HEK293 (cell line): ENCODE data around the gene ZNF311.

Experiments used
- CTCF ChIA-PET: fragments of 350-600 bp; formaldehyde crosslinking; extraction: SDS; loops from one replicate; lab custom pipeline; 2021; ENCODE audit warnings: antibody characterized with exemption; lab: Yijun Ruan, JAX
- POLR2A ChIA-PET: fragments of 300-600 bp; formaldehyde crosslinking; extraction: SDS; loops from one replicate; lab custom pipeline; 2020; ENCODE audit warnings: antibody characterized with exemption, inconsistent platforms; lab: Yijun Ruan, JAX
- H3K27ac ChIP-seq: fragments of 200-500 bp; sonication (Bioruptor generic); 2 replicates; pipeline ENCODE4 v1.5.1; 2014; ENCODE audit warnings: low read depth, low read length, control low read depth, inconsistent platforms; ENCODE audit errors: extremely low read depth
- H3K36me3 ChIP-seq, 2 experiments: fragments of 200-500 bp in 1 of 2; sonication (Bioruptor generic) in 1 of 2; 1 replicate in 1 of 2; 2 replicates in 1 of 2; pipeline ENCODE4 v1.5.1; 2014 to 2017; ENCODE audit warnings: inconsistent platforms in 2 of 2, low read length in 2 of 2; ENCODE audit not compliant: control insufficient read depth in 2 of 2, insufficient read depth in 1 of 2
- H3K4me1 ChIP-seq: fragments of 200-500 bp; sonication (Bioruptor generic); 2 replicates; pipeline ENCODE4 v1.5.1; 2014; ENCODE audit warnings: mild to moderate bottlenecking, low read length, inconsistent platforms; ENCODE audit not compliant: control insufficient read depth, insufficient read depth
- H3K4me3 ChIP-seq: 2 replicates; pipeline ENCODE4 v1.5.1; 2011; ENCODE audit warnings: low read depth, mild to moderate bottlenecking, control low read depth, low read length, moderate library complexity
- H3K9me3 ChIP-seq: fragments of 200-500 bp; sonication (Bioruptor generic); 2 replicates; pipeline ENCODE4 v1.5.1; 2014; ENCODE audit warnings: low read depth, low read length, inconsistent platforms; ENCODE audit not compliant: control insufficient read depth, insufficient read depth
- GLIS2 ChIP-seq: fragments of 450-650 bp; formaldehyde crosslinking; IDR thresholded peaks from 2 replicates; pipeline ENCODE4 v1.5.1; 2016; ENCODE audit warnings: missing biosample characterization, missing genetic modification characterization
- HIC1 ChIP-seq: fragments of 450-650 bp; formaldehyde crosslinking; IDR thresholded peaks from 2 replicates; pipeline ENCODE4 v1.5.1; 2016; ENCODE audit warnings: missing biosample characterization, missing genetic modification characterization
- KLF10 ChIP-seq: fragments of 450-650 bp; IDR thresholded peaks from 2 replicates; pipeline ENCODE4 v1.5.1; 2018; ENCODE audit warnings: missing biosample characterization, mild to moderate bottlenecking, missing genetic modification characterization
- MZF1 ChIP-seq: fragments of 450-650 bp; formaldehyde crosslinking; IDR thresholded peaks from 2 replicates; pipeline ENCODE4 v1.5.1; 2017; ENCODE audit warnings: missing biosample characterization, missing genetic modification characterization, borderline replicate concordance
- ZBTB48 ChIP-seq: fragments of 450-650 bp; formaldehyde crosslinking; IDR thresholded peaks from 2 replicates; pipeline ENCODE4 v1.5.1; 2016; ENCODE audit warnings: missing biosample characterization, missing genetic modification characterization
- ZBTB6 ChIP-seq: fragments of 450-650 bp; formaldehyde crosslinking; IDR thresholded peaks from 2 replicates; pipeline ENCODE4 v1.5.1; 2017; ENCODE audit warnings: missing biosample characterization, missing genetic modification characterization
- ZFHX2 ChIP-seq: fragments of 450-650 bp; formaldehyde crosslinking; conservative IDR thresholded peaks from 2 replicates; pipeline ENCODE4 v1.5.1; 2016; ENCODE audit warnings: missing biosample characterization, missing genetic modification characterization
- ZFP41 ChIP-seq: fragments of 450-650 bp; formaldehyde crosslinking; IDR thresholded peaks from 2 replicates; pipeline ENCODE4 v1.5.1; 2016; ENCODE audit warnings: missing biosample characterization, missing genetic modification characterization, borderline replicate concordance
- ZIC2 ChIP-seq: fragments of 450-650 bp; formaldehyde crosslinking; IDR thresholded peaks from 2 replicates; pipeline ENCODE4 v1.5.1; 2016; ENCODE audit warnings: missing biosample characterization, missing genetic modification characterization
- ZNF19 ChIP-seq: fragments of 450-650 bp; formaldehyde crosslinking; IDR thresholded peaks from 2 replicates; pipeline ENCODE4; 2016; ENCODE audit warnings: missing biosample characterization, missing genetic modification characterization, low read depth
- ZNF221 ChIP-seq: fragments of 450-650 bp; formaldehyde crosslinking; IDR thresholded peaks from 2 replicates; pipeline ENCODE4 v1.5.1; 2017; ENCODE audit warnings: missing biosample characterization, missing genetic modification characterization, borderline replicate concordance
- ZNF26 ChIP-seq: fragments of 450-650 bp; formaldehyde crosslinking; IDR thresholded peaks from 2 replicates; pipeline ENCODE4 v1.5.1; 2016; ENCODE audit warnings: missing biosample characterization, missing genetic modification characterization
- ZNF362 ChIP-seq: fragments of 450-650 bp; formaldehyde crosslinking; IDR thresholded peaks from 2 replicates; pipeline ENCODE4 v1.5.1; 2016; ENCODE audit warnings: missing biosample characterization, missing genetic modification characterization
- ZNF514 ChIP-seq: fragments of 450-650 bp; formaldehyde crosslinking; IDR thresholded peaks from 2 replicates; pipeline ENCODE4 v1.5.1; 2016; ENCODE audit warnings: missing biosample characterization, missing genetic modification characterization
- ZNF530 ChIP-seq: fragments of 450-650 bp; formaldehyde crosslinking; IDR thresholded peaks from 2 replicates; pipeline ENCODE4 v1.5.1; 2016; ENCODE audit warnings: low read depth, missing biosample characterization, missing genetic modification characterization
- ZNF670 ChIP-seq: fragments of 450-650 bp; formaldehyde crosslinking; IDR thresholded peaks from 2 replicates; pipeline ENCODE4 v1.5.1; 2016; ENCODE audit warnings: missing biosample characterization, missing genetic modification characterization, low read depth
- TF ChIP-seq, protein P1 (sequence below): fragments of 450-650 bp; formaldehyde crosslinking; IDR thresholded peaks from 2 replicates; pipeline ENCODE4 v1.5.1; 2016; ENCODE audit warnings: missing biosample characterization, missing genetic modification characterization, borderline replicate concordance
- TF ChIP-seq, protein P2 (sequence below): fragments of 450-650 bp; formaldehyde crosslinking; IDR thresholded peaks from 2 replicates; pipeline ENCODE4 v1.5.1; 2016; ENCODE audit warnings: missing biosample characterization, missing genetic modification characterization

ZNF311 gene

GRCh38 chr6:29045075-29045474, 40.0 kb upstream of the ZNF311 start, which contains the start of gene OR2W1:
OR2W1 (minus strand) TSS chr6:29045175; CDS start chr6:29045175, 0 bp downstream.
- POLR2A ChIA-PET, result no interaction called here
- Histone ChIP-seq H3K4me1 (no peaks in the 10 kb centered on the region), H3K4me3 (no peak within 1 kb of the TSS), H3K9me3 (no peaks in the 10 kb centered on the region), H3K36me3 (no peaks in the 10 kb centered on the region)
- TF ChIP-seq ZNF670 (tag by site-specific recombination) (no peak), GLIS2 (tag by site-specific recombination) (no peak), ZNF530 (tag by site-specific recombination) (no peak), ZNF19 (tag by site-specific recombination) (no peak), ZFHX2 (no peak), ZNF221 (tag by site-specific recombination) (no peak), KLF10 (tag by site-specific recombination) (no peak), MZF1 (tag by site-specific recombination) (no peak), ZNF514 (no peak), ZFP41 (tag by site-specific recombination) (no peak), ZNF26 (tag by site-specific recombination) (no peak), ZNF362 (tag by site-specific recombination) (no peak), HIC1 (tag by site-specific recombination) (no peak), ZBTB6 (no peak), ZIC2 (tag by site-specific recombination) (no peak), ZBTB48 (tag by site-specific recombination) (no peak)
- TF ChIP-seq, protein P1, sequence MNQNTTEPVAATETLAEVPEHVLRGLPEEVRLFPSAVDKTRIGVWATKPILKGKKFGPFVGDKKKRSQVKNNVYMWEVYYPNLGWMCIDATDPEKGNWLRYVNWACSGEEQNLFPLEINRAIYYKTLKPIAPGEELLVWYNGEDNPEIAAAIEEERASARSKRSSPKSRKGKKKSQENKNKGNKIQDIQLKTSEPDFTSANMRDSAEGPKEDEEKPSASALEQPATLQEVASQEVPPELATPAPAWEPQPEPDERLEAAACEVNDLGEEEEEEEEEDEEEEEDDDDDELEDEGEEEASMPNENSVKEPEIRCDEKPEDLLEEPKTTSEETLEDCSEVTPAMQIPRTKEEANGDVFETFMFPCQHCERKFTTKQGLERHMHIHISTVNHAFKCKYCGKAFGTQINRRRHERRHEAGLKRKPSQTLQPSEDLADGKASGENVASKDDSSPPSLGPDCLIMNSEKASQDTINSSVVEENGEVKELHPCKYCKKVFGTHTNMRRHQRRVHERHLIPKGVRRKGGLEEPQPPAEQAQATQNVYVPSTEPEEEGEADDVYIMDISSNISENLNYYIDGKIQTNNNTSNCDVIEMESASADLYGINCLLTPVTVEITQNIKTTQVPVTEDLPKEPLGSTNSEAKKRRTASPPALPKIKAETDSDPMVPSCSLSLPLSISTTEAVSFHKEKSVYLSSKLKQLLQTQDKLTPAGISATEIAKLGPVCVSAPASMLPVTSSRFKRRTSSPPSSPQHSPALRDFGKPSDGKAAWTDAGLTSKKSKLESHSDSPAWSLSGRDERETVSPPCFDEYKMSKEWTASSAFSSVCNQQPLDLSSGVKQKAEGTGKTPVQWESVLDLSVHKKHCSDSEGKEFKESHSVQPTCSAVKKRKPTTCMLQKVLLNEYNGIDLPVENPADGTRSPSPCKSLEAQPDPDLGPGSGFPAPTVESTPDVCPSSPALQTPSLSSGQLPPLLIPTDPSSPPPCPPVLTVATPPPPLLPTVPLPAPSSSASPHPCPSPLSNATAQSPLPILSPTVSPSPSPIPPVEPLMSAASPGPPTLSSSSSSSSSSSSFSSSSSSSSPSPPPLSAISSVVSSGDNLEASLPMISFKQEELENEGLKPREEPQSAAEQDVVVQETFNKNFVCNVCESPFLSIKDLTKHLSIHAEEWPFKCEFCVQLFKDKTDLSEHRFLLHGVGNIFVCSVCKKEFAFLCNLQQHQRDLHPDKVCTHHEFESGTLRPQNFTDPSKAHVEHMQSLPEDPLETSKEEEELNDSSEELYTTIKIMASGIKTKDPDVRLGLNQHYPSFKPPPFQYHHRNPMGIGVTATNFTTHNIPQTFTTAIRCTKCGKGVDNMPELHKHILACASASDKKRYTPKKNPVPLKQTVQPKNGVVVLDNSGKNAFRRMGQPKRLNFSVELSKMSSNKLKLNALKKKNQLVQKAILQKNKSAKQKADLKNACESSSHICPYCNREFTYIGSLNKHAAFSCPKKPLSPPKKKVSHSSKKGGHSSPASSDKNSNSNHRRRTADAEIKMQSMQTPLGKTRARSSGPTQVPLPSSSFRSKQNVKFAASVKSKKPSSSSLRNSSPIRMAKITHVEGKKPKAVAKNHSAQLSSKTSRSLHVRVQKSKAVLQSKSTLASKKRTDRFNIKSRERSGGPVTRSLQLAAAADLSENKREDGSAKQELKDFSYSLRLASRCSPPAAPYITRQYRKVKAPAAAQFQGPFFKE (tag by site-specific recombination), result no peak
- TF ChIP-seq, protein P2, sequence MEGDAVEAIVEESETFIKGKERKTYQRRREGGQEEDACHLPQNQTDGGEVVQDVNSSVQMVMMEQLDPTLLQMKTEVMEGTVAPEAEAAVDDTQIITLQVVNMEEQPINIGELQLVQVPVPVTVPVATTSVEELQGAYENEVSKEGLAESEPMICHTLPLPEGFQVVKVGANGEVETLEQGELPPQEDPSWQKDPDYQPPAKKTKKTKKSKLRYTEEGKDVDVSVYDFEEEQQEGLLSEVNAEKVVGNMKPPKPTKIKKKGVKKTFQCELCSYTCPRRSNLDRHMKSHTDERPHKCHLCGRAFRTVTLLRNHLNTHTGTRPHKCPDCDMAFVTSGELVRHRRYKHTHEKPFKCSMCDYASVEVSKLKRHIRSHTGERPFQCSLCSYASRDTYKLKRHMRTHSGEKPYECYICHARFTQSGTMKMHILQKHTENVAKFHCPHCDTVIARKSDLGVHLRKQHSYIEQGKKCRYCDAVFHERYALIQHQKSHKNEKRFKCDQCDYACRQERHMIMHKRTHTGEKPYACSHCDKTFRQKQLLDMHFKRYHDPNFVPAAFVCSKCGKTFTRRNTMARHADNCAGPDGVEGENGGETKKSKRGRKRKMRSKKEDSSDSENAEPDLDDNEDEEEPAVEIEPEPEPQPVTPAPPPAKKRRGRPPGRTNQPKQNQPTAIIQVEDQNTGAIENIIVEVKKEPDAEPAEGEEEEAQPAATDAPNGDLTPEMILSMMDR (tag by site-specific recombination), result no peak
- TF ChIP-seq, all 188 proteins: peak for 0
- CTCF ChIA-PET, result no interaction called here
- no peak within 1 kb of the TSS for H3K27ac ChIP-seq
